Measurements from ENCODE around the gene GRIP2. TPM values are rescaled to one million over a fixed set of nuclear protein-coding genes. Genes with fewer than 3 reads are reported as not detected.

GRIP2 gene
- polyA plus RNA-seq, 3 donors = not detected

- no peak for DNase-seq
- H2AFZ ChIP-seq (ENCODE audit: insufficient read depth, low read depth, low read length, poor library complexity, severe bottlenecking) = no peak overlapping the region
- no peaks in the 10 kb centered on the region for H3K79me2 ChIP-seq (ENCODE audit: insufficient read depth, low read length)
- no peaks in the 10 kb centered on the region for H3K9me3 ChIP-seq (replicated peaks in 1 of 2; ENCODE audit: control insufficient read depth in 1 of 2, insufficient read depth in 1 of 2, low read length in 2 of 2)
- no peak overlapping the region for H3K9ac ChIP-seq (ENCODE audit: insufficient read depth, low read length, poor library complexity, severe bottlenecking)
- no peak overlapping the region for H3K4me3 ChIP-seq (replicated peaks in 1 of 3; ENCODE audit: low read depth in 2 of 3, low read length in 3 of 3)
- intact Hi-C loops (cut with micrococcal nuclease) = loop anchor here in 1 of 2 donors (10.0 kb wide), 1 partner anchor 580 kb away; no protein-coding TSS in a partner anchor
- Mint-ChIP-seq H3K27me3 (ENCODE audit: low read depth in 3 of 3) (no peaks in the 10 kb centered on the region), H3K4me1 (no peaks in the 10 kb centered on the region), H3K27ac (peak overlapping the region in 2 of 7 donors; percentile 21 to 57), H3K36me3 (peaks cover 95 to 100% of the 10 kb centered on the region in 2 donors), H3K4me3 (no peak overlapping the region), H3K9me3 (no peaks in the 10 kb centered on the region)
- 94% methylated on average over 11 of the region's 13 CpGs for WGBS (ENCODE audit: insufficient coverage)
- no peak overlapping the region for H3K4me2 ChIP-seq (replicated peaks; ENCODE audit: extremely low read depth, low read length, poor library complexity, severe bottlenecking)
- no peaks in the 10 kb centered on the region for H3K27me3 ChIP-seq (ENCODE audit: control insufficient read depth in 2 of 2, insufficient read depth in 2 of 2, low read length in 2 of 2)
- H3K4me1 ChIP-seq (ENCODE audit: control insufficient read depth in 1 of 2, insufficient read depth in 2 of 2, low read length in 2 of 2) = no peaks in the 10 kb centered on the region
- H4K20me1 ChIP-seq (ENCODE audit: insufficient read depth, low read length) = peaks cover 90% of the 10 kb centered on the region
- peaks cover 98 to 100% of the 10 kb centered on the region in 2 donors for H3K36me3 ChIP-seq (replicated peaks in 1 of 2; ENCODE audit: control insufficient read depth in 1 of 2, insufficient read depth in 2 of 2, low read length in 2 of 2)
- TF ChIP-seq CTCF (IDR thresholded peaks at IDR 0.05) = no peak
- H3K27ac ChIP-seq (ENCODE audit: low read depth in 1 of 2, low read length in 2 of 2) = no peak overlapping the region
These were observed 65.6 kb downstream of the GRIP2 start for GRCh38 chr3:14474363-14475081.

- H3K4me2 ChIP-seq (replicated peaks; ENCODE audit: extremely low read depth, low read length, poor library complexity, severe bottlenecking) = no peak overlapping the region
- H3K27me3 ChIP-seq (ENCODE audit: control insufficient read depth in 2 of 2, insufficient read depth in 2 of 2, low read length in 2 of 2) = no peaks in the 10 kb centered on the region
- no peak overlapping the region for H3K4me3 Mint-ChIP-seq
- no peaks in the 10 kb centered on the region for H3K4me1 ChIP-seq (ENCODE audit: control insufficient read depth in 1 of 2, insufficient read depth in 2 of 2, low read length in 2 of 2)
- H2AFZ ChIP-seq (ENCODE audit: insufficient read depth, low read depth, low read length, poor library complexity, severe bottlenecking) = no peak overlapping the region
- no peaks in the 10 kb centered on the region for H3K4me1 Mint-ChIP-seq
- H4K20me1 ChIP-seq (ENCODE audit: insufficient read depth, low read length) = peaks cover 90% of the 10 kb centered on the region
- no peaks in the 10 kb centered on the region for H3K9me3 ChIP-seq (replicated peaks in 1 of 2; ENCODE audit: control insufficient read depth in 1 of 2, insufficient read depth in 1 of 2, low read length in 2 of 2)
- H3K27ac Mint-ChIP-seq = peak overlapping the region in 1 of 7 donors; percentile 50
- DNase-seq = no peak
- no peak overlapping the region for H3K9ac ChIP-seq (ENCODE audit: insufficient read depth, low read length, poor library complexity, severe bottlenecking)
- H3K36me3 Mint-ChIP-seq = peaks cover 94 to 100% of the 10 kb centered on the region in 2 donors
- H3K9me3 Mint-ChIP-seq = peaks cover 0 to under 1% (median 0%) of the 10 kb centered on the region in 7 donors
- no peak for TF ChIP-seq CTCF (IDR thresholded peaks at IDR 0.05)
- H3K27me3 Mint-ChIP-seq (ENCODE audit: low read depth in 3 of 3) = no peaks in the 10 kb centered on the region
- H3K4me3 ChIP-seq (replicated peaks in 1 of 3; ENCODE audit: low read depth in 2 of 3, low read length in 3 of 3) = no peak overlapping the region
- peak overlapping the region in 1 of 2 donors; percentile 36 for H3K27ac ChIP-seq (ENCODE audit: low read depth in 1 of 2, low read length in 2 of 2)
- no peaks in the 10 kb centered on the region for H3K79me2 ChIP-seq (ENCODE audit: insufficient read depth, low read length)
- WGBS (ENCODE audit: insufficient coverage) = 100% methylated on average over 6 of the region's 7 CpGs
- intact Hi-C loops (cut with micrococcal nuclease) = loop anchor here in 1 of 2 donors (10.0 kb wide), 1 partner anchor 579 kb away; no protein-coding TSS in a partner anchor
- peaks cover 98 to 100% of the 10 kb centered on the region in 2 donors for H3K36me3 ChIP-seq (replicated peaks in 1 of 2; ENCODE audit: control insufficient read depth in 1 of 2, insufficient read depth in 2 of 2, low read length in 2 of 2)
These were observed 66.7 kb downstream of the GRIP2 start for GRCh38 chr3:14473411-14473891.

Measured in CD14-positive monocyte (primary cell).